ENCODE data around the gene SYNDIG1. TPM values are rescaled to one million over a fixed set of nuclear protein-coding genes. Genes with fewer than 3 reads are reported as not detected.

SYNDIG1 gene
- total RNA-seq, 4 donors from 2014 or later = 0.51 to 3.4 (median 2.8) TPM; not detected in 1

DNA sequence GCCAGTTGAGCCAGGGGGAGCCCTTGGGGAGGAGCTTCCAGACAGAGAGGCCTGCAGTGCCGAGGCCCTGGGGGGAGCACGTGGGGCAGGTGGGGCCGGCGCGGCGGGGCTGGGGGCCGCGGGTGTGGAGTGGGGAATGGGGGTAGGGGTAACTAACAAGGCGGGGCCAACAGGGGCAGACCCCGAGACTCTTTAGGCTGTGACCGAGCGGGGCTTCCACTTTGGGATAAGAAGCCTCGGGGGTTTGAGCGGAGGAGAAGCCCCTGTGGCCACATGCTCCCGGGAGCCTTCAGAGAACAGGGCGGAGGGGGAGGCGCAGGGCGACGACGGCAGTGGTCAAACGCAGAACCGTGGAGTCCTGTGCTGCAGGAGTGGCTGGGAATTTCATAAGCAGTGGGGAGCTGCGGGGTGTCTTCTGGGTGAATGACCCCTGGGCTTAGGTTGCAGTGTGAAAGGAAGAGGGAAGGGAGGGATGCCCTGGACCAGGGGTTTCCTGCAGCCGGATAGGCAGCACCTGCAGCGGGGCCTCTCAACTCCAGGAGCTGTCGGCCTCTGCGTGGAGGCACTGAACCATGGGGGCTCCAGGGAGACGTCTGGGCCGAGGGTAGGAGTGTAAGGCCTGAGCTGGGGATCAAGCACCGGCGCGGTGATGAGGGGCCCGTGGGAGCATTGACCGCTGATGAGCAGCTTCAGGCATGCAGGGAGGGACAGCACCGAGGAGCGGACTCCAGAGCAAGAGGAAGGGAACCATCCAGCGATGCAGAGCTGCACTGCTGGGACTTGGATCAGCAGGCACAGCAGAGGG is 121.0 kb downstream of the SYNDIG1 start:
- Histone ChIP-seq H3K36me3 (no peaks in the 10 kb centered on the region), H3K27me3 (no peaks in the 10 kb centered on the region), H3K9me3 (no peaks in the 10 kb centered on the region), H3K27ac (no peak overlapping the region), H3K4me1 (no peaks in the 10 kb centered on the region), H3K4me3 (no peak overlapping the region)
- TF ChIP-seq, protein P1, sequence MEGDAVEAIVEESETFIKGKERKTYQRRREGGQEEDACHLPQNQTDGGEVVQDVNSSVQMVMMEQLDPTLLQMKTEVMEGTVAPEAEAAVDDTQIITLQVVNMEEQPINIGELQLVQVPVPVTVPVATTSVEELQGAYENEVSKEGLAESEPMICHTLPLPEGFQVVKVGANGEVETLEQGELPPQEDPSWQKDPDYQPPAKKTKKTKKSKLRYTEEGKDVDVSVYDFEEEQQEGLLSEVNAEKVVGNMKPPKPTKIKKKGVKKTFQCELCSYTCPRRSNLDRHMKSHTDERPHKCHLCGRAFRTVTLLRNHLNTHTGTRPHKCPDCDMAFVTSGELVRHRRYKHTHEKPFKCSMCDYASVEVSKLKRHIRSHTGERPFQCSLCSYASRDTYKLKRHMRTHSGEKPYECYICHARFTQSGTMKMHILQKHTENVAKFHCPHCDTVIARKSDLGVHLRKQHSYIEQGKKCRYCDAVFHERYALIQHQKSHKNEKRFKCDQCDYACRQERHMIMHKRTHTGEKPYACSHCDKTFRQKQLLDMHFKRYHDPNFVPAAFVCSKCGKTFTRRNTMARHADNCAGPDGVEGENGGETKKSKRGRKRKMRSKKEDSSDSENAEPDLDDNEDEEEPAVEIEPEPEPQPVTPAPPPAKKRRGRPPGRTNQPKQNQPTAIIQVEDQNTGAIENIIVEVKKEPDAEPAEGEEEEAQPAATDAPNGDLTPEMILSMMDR (IDR thresholded peaks at IDR 0.05) = no peak
- TF ChIP-seq POLR2A (IDR thresholded peaks at IDR 0.05) = no peak
- DNase-seq = no peak
- intact Hi-C loops (cut with DNase I; ENCODE audit: low total_unique reads) = no loop called here

DNA sequence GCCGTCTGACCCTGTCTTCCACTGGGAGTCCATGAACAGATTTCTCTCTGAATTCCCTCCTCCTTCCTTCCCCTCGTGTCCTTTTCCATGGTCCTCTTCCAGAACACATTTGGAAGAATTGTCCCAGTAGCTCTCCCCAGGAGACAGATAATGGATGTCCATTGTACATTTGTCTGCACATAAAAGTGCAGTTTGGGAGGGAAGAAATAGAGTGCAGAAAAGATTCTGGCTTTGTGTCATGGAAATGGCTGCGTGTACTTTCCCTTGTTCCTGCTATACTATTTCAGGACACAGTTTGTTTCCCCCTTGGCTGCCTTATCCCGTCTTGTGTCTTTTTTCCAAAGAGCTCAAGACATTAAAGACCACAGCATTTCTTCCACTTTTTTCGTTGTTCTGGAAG is 127.6 kb downstream of the SYNDIG1 start:
- no peaks in the 10 kb centered on the region for H3K4me1 ChIP-seq
- H3K36me3 ChIP-seq = no peaks in the 10 kb centered on the region
- H3K27me3 ChIP-seq = no peaks in the 10 kb centered on the region
- intact Hi-C loops (cut with DNase I; ENCODE audit: low total_unique reads) = no loop called here
- H3K9me3 ChIP-seq = no peaks in the 10 kb centered on the region
- no peak for DNase-seq
- H3K27ac ChIP-seq = no peak overlapping the region
- TF ChIP-seq POLR2A (IDR thresholded peaks at IDR 0.05) = no peak
- TF ChIP-seq, protein P1 (IDR thresholded peaks at IDR 0.05) = no peak
- no peak overlapping the region for H3K4me3 ChIP-seq

DNA sequence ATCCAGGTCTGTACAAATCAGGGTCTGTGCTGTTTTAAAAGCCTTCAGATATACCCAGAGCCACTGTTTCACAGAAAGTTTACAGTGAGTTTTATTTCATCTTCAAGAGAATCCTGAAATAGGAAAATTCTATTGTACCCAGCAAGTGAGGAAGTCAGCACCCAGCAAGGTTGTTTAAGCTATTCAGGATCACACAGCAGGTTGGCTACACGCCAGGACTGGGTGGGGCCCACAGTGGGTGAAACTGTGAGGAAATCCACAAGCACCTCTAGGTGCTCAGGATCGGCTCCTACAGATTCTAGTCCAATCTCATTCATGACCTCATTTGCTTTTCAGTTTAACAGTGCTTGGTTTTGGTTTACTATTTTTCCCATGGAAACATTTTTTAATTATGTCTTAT is 128.9 kb downstream of the SYNDIG1 start:
- Histone ChIP-seq H3K4me3 (no peak overlapping the region), H3K27me3 (no peaks in the 10 kb centered on the region), H3K27ac (no peak overlapping the region), H3K4me1 (no peaks in the 10 kb centered on the region), H3K36me3 (no peaks in the 10 kb centered on the region), H3K9me3 (no peaks in the 10 kb centered on the region)
- TF ChIP-seq POLR2A (IDR thresholded peaks at IDR 0.05) = no peak
- TF ChIP-seq, protein P1 (IDR thresholded peaks at IDR 0.05) = no peak
- intact Hi-C loops (cut with DNase I; ENCODE audit: low total_unique reads) = no loop called here
- DNase-seq = no peak

DNA sequence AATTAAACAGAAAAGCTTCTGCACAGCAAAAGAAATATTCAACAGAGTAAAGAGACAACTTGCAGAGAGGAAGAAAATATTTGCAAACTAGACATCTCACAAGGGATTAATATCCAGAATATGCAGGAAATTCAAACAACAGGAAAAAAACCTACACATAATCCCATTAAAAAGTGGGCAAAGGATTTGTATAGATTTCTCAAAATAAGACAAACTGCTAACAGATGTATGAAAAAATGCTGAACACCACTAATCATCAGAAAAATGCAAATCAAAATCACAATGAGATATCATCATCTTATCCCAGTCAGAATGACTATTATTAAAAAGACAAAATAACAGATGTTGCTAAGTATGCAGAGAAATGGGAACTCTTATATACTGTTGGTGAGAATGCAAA is 129.6 kb downstream of the SYNDIG1 start:
- Histone ChIP-seq H3K36me3 (no peaks in the 10 kb centered on the region), H3K27me3 (no peaks in the 10 kb centered on the region), H3K4me3 (no peak overlapping the region), H3K27ac (no peak overlapping the region), H3K9me3 (no peaks in the 10 kb centered on the region), H3K4me1 (no peaks in the 10 kb centered on the region)
- intact Hi-C loops (cut with DNase I; ENCODE audit: low total_unique reads) = no loop called here
- no peak for TF ChIP-seq POLR2A (IDR thresholded peaks at IDR 0.05)
- TF ChIP-seq, protein P1 (IDR thresholded peaks at IDR 0.05) = no peak
- DNase-seq = no peak

DNA sequence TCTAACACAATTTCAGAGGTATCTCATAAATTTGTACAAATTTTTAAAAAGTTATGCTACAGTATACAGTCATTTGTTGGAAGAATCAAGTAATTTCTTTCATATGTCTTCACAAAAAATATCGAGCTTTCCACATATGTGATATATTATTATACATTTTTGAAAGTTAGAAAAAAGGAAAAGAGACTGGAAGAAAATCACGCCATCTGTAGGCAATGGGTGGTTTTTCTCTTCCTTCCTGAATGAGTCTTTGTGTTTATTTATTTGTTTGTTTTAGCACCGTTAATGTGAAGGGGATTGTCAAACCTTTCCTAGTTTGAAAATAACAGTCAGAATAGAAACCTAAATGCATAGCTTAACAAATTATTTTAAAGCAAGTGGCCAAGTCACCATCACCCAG is 130.6 kb downstream of the SYNDIG1 start:
- Histone ChIP-seq H3K4me3 (no peak overlapping the region), H3K36me3 (no peaks in the 10 kb centered on the region), H3K27me3 (no peaks in the 10 kb centered on the region), H3K9me3 (no peaks in the 10 kb centered on the region), H3K4me1 (no peaks in the 10 kb centered on the region), H3K27ac (no peak overlapping the region)
- DNase-seq = no peak
- intact Hi-C loops (cut with DNase I; ENCODE audit: low total_unique reads) = no loop called here
- no peak for TF ChIP-seq POLR2A (IDR thresholded peaks at IDR 0.05)
- TF ChIP-seq, protein P1 (IDR thresholded peaks at IDR 0.05) = no peak

Measured in uterus (tissue), 4 donors.